HCEC 1CT (cell line): ENCODE data around the gene SSH2.
"Not testable (repeated sequence)": the region's sequence is repeated elsewhere in the genome, so short reads cannot be mapped to it uniquely, and the experiment has no call there.

ENCODE experiments used
- DNase-seq: peaks from one replicate; pipeline ENCODE4 v3.0.0-alpha.2; 2017

SSH2 gene

GRCh38 chr17:29835435-29836351 is 94.3 kb downstream of the SSH2 start:
- peak; percentile 52 for DNase-seq

- no peak for DNase-seq
These were observed 96.2 kb downstream of the SSH2 start for GRCh38 chr17:29833801-29834200.

- DNase-seq, result no peak
These were observed 101.2 kb downstream of the SSH2 start for GRCh38 chr17:29828676-29829284.

GRCh38 chr17:29827179-29827578 is 102.8 kb downstream of the SSH2 start:
- no peak for DNase-seq

- DNase-seq, result no peak
These were observed 103.8 kb downstream of the SSH2 start for GRCh38 chr17:29826114-29826692.

GRCh38 chr17:29825604-29826003 is 104.4 kb downstream of the SSH2 start:
- no peak for DNase-seq

GRCh38 chr17:29821897-29822296 is 108.1 kb downstream of the SSH2 start:
- no peak for DNase-seq

- DNase-seq, result no peak
These were observed 109.6 kb downstream of the SSH2 start for GRCh38 chr17:29820425-29820824.

- DNase-seq, result peak; percentile 49
These were observed 122.3 kb downstream of the SSH2 start for GRCh38 chr17:29807520-29808361.

- no peak for DNase-seq
These were observed 127.8 kb downstream of the SSH2 start for GRCh38 chr17:29802246-29802645.

GRCh38 chr17:29800457-29800856 is 129.6 kb downstream of the SSH2 start:
- no peak for DNase-seq

GRCh38 chr17:29796652-29797051 is 133.4 kb downstream of the SSH2 start:
- DNase-seq, result no peak

GRCh38 chr17:29793501-29793900 is 136.5 kb downstream of the SSH2 start:
- no peak for DNase-seq

GRCh38 chr17:29791336-29792080 is 138.5 kb downstream of the SSH2 start:
- DNase-seq, result no peak

GRCh38 chr17:29789196-29790170 is 140.5 kb downstream of the SSH2 start:
- no peak for DNase-seq

- no peak for DNase-seq
These were observed 142.0 kb downstream of the SSH2 start for GRCh38 chr17:29787995-29788394.

GRCh38 chr17:29782917-29783316 is 147.1 kb downstream of the SSH2 start:
- no peak for DNase-seq

GRCh38 chr17:29779812-29780190 is 150.2 kb downstream of the SSH2 start:
- not testable (repeated sequence) for DNase-seq

- DNase-seq, result peak; percentile 40
These were observed 150.8 kb downstream of the SSH2 start for GRCh38 chr17:29778956-29779811.

- DNase-seq, result no peak
These were observed 152.4 kb downstream of the SSH2 start for GRCh38 chr17:29777663-29778062.
